ENCODE measurements around the gene SALL4. TPM values are rescaled to one million over a fixed set of nuclear protein-coding genes. Genes with fewer than 3 reads are reported as not detected.
"Not testable (repeated sequence)": the region's sequence is repeated elsewhere in the genome, so short reads cannot be mapped to it uniquely, and the experiment has no call there.

SALL4 gene
- total RNA-seq, 1 experiment from 2014 or later: not detected

DNA sequence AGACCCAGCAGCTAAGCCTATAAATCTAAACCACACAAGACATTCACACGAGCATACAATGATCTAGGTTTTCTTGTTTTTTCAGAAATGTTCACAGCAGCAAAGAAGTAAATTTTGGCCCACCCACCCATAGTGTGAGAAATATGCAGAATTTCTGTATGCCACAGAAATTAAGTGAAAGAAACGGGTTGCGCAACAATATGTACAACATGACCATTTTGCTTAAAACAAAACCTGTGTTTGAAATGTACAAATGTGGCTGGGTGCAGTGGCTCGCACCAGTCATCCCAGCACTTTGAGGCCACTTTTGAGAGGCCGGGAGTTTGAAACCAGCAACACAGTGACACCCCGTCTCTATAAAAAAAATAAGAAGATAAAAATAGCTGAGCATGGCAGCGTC lies 9.4 kb downstream of the SALL4 start:
- Histone ChIP-seq H3K4me1 (no peaks in the 10 kb centered on the region), H3K4me3 (no peak overlapping the region), H3K36me3 (no peaks in the 10 kb centered on the region), H3K9me3 (replicated peaks) (no peaks in the 10 kb centered on the region), H3K27ac (no peak overlapping the region), H3K27me3 (peaks cover 11% of the 10 kb centered on the region; the same call in 1 of the 2 replicates)
- DNase-seq: no peak

DNA sequence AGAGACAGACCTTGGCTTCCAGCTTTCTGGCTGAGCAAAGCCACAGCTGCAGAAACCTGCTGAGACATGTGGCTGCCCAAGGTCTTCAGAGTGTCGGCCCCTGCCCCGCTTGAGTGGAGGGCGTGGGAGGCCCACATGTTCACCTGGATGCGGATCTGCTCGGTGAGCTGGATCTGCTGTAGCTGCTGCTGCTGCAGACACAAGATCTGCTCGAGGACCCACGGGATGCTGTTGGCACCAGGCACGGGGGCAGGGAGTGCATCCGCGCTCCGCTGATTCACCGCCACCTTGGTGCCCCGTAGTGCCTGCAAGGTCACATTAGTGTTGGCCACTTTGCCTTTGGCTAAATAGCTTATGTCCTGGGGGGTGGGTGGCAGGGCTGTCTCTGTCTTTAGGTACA lies 10.7 kb downstream of the SALL4 start:
- Histone ChIP-seq H3K9me3 (replicated peaks) (no peaks in the 10 kb centered on the region), H3K36me3 (no peaks in the 10 kb centered on the region), H3K4me3 (no peak overlapping the region), H3K27me3 (peaks cover 11% of the 10 kb centered on the region; the same call in 1 of the 2 replicates), H3K4me1 (no peaks in the 10 kb centered on the region), H3K27ac (no peak overlapping the region)
- no peak for DNase-seq

DNA sequence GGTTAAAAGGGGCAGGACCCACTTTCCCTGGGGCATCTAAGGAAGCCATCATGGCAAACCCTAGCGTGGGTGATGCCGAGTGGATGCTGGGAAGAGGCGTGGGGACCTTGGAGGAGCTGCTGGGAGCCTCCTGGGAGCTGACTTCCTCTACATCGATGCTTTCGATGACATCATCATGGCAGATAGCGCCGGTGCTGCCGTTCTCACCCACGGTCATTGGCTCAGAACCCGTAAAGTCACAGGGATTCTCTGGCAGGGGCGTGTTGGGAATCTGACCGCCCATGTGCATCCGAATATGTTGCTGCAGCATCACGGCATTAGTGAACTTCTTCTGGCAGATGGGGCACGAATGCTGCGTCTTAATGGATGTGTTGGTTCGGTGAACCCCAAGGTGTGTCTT lies 12.1 kb downstream of the SALL4 start:
- Histone ChIP-seq H3K27me3 (peaks cover 8% of the 10 kb centered on the region; the same call in 1 of the 2 replicates), H3K4me1 (no peaks in the 10 kb centered on the region), H3K4me3 (no peak overlapping the region), H3K27ac (no peak overlapping the region), H3K36me3 (no peaks in the 10 kb centered on the region), H3K9me3 (replicated peaks) (no peaks in the 10 kb centered on the region)
- DNase-seq: no peak

DNA sequence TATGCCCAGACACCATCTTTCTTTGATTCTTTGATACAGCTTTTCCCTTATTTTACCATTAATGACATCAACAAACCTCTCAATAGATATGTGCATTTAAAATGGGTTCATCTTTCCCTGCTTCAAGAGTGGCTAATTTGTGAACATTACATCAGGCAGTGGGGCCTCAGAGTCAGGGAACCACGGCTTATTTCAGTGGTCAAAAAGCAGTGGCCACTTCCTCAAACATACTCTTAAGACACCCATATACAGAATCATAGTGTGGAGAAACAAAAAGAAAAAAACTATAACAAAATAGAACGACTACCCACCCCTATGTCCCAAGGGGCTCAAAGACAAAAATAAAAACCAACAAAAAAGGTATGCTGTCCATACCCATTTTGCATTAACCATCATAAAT lies 12.9 kb downstream of the SALL4 start:
- Histone ChIP-seq H3K9me3 (replicated peaks) (no peaks in the 10 kb centered on the region), H3K27ac (no peak overlapping the region), H3K27me3 (peaks cover 8% of the 10 kb centered on the region; the same call in 1 of the 2 replicates)

DNA sequence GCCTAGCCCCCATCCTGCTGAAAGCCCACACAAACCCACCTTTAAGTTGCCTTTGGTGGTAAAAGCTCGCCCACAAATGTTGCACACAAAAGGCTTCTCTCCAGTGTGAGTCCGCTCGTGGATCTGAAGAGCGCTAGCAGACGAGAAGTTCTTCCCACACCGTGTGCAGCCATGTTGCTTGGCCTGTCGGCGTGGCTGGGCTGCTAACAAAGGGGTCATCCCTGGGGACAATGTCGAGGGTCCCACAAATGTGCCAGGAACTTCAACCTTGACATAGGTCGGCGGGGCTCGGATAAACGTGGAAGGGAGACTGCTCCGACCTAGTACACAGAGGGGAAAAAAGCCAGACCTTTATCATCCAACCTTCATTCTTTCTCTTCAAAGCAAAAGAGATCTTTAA lies 13.5 kb downstream of the SALL4 start:
- Histone ChIP-seq H3K4me1 (no peaks in the 10 kb centered on the region), H3K36me3 (no peaks in the 10 kb centered on the region), H3K4me3 (no peak overlapping the region), H3K27me3 (peaks cover 8% of the 10 kb centered on the region; the same call in 1 of the 2 replicates), H3K27ac (no peak overlapping the region), H3K9me3 (replicated peaks) (no peaks in the 10 kb centered on the region)
- DNase-seq: no peak

More for the DNA sequence above, 12.9 kb downstream of the SALL4 start:
- Histone ChIP-seq H3K36me3 (no peaks in the 10 kb centered on the region), H3K4me1 (no peaks in the 10 kb centered on the region), H3K4me3 (no peak overlapping the region)
- no peak for DNase-seq

DNA sequence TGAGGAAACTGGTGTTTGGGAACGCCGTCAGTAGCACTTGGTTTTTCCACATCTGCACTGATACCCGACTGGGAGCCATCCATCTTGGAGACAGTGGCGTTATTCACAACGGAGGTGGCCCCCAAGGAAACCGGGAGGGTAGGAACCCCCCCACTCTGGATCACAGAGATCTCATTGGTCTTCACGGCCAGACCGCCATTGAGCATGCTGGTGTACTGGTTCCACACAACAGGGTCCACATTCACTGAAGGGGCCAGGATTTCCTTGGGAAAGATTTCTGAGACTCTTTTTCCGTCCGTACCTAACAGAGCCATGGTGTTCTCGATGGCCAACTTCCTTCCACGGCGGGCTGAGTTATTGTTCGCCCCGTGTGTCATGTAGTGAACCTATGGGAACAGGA lies 18.0 kb downstream of the SALL4 start:
- Histone ChIP-seq H3K27me3 (peaks cover 8% of the 10 kb centered on the region; the same call in 1 of the 2 replicates), H3K27ac (no peak overlapping the region), H3K9me3 (replicated peaks) (no peaks in the 10 kb centered on the region), H3K4me3 (no peak overlapping the region), H3K36me3 (no peaks in the 10 kb centered on the region), H3K4me1 (no peaks in the 10 kb centered on the region)
- no peak for DNase-seq

DNA sequence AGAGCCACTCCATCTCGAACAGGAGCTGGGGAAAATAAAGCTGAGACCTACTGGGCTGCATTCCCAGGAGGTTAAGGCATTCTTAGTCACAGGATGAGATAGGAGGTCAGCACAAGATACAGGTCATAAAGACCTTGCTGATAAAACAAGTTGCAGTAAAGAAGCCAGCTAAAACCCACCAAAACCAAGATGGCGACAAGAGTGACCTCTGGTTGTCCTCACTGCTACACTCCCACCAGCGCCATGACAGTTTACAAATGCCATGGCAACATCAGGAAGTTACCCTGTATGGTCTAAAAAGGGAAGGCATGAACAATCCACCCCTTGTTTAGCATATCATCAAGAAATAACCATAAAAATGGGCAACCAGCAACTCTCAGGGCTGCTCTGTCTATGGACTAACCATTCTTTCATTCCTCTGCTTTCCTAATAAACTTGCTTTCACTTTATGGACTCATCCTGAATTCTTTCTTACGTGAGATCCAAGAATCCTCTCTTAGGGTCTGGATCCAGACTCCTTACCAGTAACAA lies 24.0 kb downstream of the SALL4 start:
- H3K9me3 ChIP-seq (replicated peaks); DNase-seq; H3K27me3 ChIP-seq; H3K4me1 ChIP-seq; H3K4me3 ChIP-seq; H3K27ac ChIP-seq; H3K36me3 ChIP-seq: not testable (repeated sequence)

DNA sequence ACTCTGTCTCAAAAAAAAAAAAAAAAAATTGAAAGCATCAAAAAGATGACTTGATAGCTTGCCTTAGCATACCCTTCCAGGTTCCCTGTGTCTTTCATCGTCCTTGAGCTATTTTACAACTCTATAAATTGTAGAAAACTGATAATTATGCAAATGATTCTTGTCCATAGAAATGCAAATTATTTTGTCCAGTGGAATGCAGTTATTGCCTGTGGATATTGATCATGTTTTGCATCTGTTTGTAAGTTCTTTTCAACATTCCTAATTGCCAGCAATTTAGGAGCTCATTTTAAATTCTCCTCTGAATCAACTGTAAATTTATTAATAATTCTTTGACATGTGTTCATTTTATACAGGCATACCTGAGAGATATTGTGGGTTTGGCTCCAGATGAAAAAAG lies 27.1 kb downstream of the SALL4 start:
- Histone ChIP-seq H3K4me3 (no peak overlapping the region), H3K27ac (no peak overlapping the region), H3K4me1 (no peaks in the 10 kb centered on the region), H3K9me3 (replicated peaks) (no peaks in the 10 kb centered on the region), H3K27me3 (peaks cover 11% of the 10 kb centered on the region), H3K36me3 (no peaks in the 10 kb centered on the region)
- no peak for DNase-seq

DNA sequence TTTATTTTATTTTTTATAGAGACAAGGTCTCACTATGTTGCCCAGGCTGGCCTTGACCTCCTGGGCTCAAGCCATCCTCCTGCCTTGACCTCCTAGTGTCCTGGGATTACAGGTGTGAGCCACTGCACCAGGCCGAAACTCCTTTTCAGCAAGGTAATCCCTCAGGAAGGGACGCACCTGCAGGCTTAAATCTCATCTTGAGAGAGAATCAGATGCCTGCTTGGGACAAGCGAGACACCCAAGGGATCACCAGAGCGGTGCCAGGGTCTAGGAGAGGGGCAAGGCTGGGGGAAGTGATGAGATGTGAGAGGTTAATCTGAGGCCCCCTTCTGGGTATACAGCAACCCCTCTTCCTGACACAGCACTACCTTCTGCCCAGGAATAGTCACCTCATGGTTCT lies 30.1 kb downstream of the SALL4 start:
- H3K4me3 ChIP-seq: no peak overlapping the region
- H3K36me3 ChIP-seq: no peaks in the 10 kb centered on the region
- no peak for DNase-seq
- H3K4me1 ChIP-seq: no peaks in the 10 kb centered on the region
- H3K9me3 ChIP-seq (replicated peaks): no peaks in the 10 kb centered on the region
- no peak overlapping the region for H3K27ac ChIP-seq
- peaks cover 11% of the 10 kb centered on the region for H3K27me3 ChIP-seq

DNA sequence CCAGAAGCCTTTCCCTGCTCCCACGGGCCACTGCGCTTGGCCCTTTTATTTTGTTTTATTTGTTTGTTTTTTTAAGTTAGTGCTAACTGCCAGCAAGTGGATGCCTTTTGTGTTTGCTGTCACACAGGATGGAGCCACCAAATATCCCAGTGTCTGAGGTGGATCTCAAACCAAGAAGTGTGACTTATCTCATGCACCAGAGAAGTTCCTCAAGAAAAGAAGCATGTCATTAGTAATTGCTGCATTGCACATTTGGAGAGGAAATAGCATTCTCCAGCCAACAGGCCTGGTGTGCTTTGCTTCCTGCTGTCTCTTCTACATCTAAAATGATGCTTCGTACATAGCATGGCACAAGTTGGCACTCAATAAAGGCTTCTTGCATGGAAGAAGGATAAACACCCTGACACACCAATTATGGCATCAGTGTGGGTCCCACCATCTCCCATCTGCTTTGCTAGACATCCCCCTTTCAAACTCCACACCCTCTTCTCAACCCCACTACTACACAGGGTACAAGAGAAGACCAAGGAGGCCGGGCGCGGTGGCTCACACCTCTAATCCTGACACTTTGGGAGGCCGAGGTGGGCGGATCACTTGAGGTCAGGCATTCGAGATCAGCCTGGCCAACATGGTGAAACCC lies 32.2 kb downstream of the SALL4 start:
- Histone ChIP-seq H3K4me1 (no peaks in the 10 kb centered on the region), H3K36me3 (no peaks in the 10 kb centered on the region), H3K27me3 (peaks cover 7% of the 10 kb centered on the region), H3K27ac (no peak overlapping the region), H3K9me3 (replicated peaks) (no peaks in the 10 kb centered on the region), H3K4me3 (no peak overlapping the region)
- DNase-seq: no peak

DNA sequence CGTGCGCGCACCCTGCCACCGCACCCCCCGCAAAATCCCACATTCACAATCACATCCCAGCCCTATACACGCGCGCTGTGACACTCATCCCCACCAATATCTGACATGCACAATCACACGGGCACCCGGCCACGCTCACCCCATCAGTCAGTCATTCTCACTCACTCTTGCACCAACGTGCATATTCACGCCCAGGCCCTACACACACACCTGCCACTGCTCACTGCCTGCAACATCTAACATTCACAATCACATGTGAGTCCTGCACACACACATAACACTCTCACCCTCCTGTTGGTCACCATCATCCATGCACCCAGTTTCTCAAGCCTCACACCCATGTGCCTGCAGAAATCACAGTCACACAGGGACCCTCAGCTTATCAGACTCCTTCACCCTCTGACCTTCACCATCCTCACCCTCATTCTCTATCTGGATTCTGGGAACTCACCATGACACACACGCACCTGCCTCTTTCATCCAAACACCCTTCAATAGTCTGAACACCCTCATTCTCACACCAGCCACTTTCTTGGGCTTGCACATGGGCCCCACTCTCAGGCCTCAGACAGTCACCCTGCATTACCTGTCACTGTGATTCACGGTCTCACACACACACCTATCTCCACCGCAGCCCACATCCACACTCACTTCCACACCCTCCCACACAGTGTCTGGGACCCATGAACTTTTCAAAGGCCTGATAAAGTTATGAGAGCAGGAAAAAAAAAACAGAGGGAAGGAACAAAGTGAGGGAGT lies 33.4 kb downstream of the SALL4 start:
- H3K36me3 ChIP-seq: no peaks in the 10 kb centered on the region
- DNase-seq: no peak
- H3K4me3 ChIP-seq: no peak overlapping the region
- H3K27me3 ChIP-seq: peaks cover 7% of the 10 kb centered on the region
- no peaks in the 10 kb centered on the region for H3K9me3 ChIP-seq (replicated peaks)
- H3K4me1 ChIP-seq: no peaks in the 10 kb centered on the region
- H3K27ac ChIP-seq: no peak overlapping the region

DNA sequence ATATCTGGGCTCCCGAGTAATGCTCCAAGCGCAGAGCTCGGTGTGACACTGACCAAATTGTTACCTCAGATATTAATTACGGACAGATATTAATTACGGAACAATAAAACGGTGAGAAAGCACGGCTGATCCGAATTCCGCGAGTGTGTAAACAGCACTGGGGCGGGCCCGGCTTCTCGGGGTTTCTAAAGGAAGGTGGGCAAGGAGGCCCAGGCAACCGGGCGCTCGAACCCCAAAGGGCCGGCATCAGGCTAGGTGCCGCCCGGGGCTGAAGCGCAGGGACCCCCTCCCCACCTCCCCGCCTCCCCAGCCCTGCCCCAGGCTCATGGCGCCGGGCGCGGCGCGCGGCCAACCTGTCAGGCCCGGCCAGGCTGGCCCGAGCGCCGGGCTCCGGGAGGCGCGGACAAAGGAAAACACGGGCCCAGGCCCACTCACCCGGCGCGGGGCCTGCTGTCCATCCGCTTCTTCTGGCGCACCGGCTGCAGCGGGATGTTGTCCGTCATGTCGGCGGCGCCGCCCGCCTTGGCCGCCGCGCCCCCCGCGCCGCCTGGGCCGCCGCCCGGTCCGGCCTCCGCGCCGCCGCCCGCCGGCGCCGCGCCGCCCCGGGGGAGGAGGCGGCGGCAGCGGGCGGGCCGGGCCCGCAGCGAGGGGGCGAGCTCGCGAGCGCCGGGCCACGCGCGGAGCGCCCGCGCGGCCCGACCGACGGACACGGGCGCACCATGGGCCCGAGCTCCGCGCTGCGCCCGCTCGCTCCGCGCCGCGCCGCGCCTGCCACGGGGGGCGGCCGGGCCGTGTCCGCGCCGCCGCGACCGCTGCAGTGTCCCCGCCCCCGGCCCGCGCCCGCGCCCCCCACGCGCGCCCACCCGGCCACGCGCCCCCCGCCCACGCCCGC lies 34.2 kb downstream of the SALL4 start, which contains the start of gene ATP9A:
Gene ATP9A, minus strand, starts transcription at position 524 of the 892 bp plus-strand sequence. Its CDS starts 21 bp downstream, at position 503.
- Histone ChIP-seq H3K36me3 (no peaks in the 10 kb centered on the region), H3K4me3 (no peak within 1 kb of the TSS), H3K9me3 (replicated peaks) (no peaks in the 10 kb centered on the region), H3K27ac (no peak within 1 kb of the TSS), H3K27me3 (peaks cover 3% of the 10 kb centered on the region), H3K4me1 (no peaks in the 10 kb centered on the region)
- no peak for DNase-seq

DNA sequence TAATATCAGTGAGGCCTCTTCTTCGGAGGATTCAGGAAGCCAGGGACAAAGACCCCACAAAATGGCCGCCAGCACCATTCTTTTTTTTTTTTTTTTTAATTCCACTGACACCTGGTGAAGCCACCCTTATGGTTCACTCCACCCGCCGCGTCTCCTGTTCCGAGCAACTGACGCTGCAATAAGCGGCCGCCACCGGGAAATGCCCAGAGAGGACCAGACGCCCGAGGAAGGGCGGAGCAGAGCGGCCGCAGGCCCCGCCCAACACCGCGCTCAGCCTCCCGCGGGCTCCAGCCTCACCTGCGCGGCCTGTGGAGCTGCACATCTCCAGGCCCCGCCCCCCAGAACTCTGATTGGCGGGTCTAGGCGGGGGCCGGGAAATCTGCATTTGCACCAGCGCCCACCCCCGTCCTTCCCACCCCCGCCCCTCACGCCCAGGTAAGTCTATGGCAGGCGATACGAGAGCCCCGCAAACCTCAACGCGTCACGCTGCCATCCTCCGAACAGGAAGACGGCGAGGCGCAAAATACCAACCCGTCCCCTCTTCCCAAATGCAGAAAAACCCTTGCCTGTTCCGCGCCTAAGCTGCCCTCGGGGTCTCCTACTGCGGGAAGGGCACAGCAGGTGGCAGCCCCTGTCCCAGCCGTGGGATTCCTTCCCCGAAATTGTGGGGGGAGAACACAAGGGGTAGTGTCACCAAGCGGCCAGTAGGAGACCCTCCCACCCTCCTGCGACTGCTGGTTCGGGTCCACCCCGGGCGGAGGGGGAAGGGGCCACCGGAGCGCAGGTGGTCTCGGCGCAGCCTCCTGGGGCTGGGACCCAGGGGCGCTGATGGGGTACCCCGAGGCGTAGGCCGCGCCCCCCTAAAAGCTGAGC lies 35.1 kb downstream of the SALL4 start:
- H3K27ac ChIP-seq: no peak overlapping the region
- H3K9me3 ChIP-seq (replicated peaks): no peaks in the 10 kb centered on the region
- no peak overlapping the region for H3K4me3 ChIP-seq
- H3K4me1 ChIP-seq: no peaks in the 10 kb centered on the region
- DNase-seq: no peak
- no peaks in the 10 kb centered on the region for H3K27me3 ChIP-seq
- H3K36me3 ChIP-seq: no peaks in the 10 kb centered on the region

DNA sequence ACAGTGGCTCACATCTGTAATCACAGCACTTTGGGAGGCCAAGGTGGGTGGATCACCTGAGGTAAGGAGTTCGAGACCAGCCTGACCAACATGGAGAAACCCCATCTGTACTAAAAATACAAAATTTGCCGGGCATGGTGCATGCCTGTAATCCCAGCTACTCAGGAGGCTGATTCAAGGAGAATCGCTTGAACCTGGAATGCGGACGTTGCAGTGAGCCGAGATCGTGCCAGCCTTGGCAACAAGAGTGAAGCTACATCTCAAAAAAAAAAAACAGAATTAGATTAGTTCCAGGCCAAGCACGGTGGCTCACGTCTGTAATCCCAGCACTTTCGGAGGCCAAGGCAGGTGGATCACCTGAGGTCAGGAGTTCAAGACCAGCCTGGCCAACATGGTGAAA lies 36.9 kb downstream of the SALL4 start:
- H3K36me3 ChIP-seq; H3K27me3 ChIP-seq; H3K9me3 ChIP-seq (replicated peaks); H3K4me1 ChIP-seq; H3K27ac ChIP-seq; DNase-seq; H3K4me3 ChIP-seq: not testable (repeated sequence)

Measured in SJCRH30 (cell line).